Sigmoid colon (tissue), 4 donors: ENCODE measurements around the gene KIF26B.

Experiments used
- CTCF ChIP-seq, 4 experiments: fragments of 450-650 bp in 3 of 4; fragments of 200-600 bp in 1 of 4; IDR thresholded peaks; one replicate each; pipeline ENCODE4 v1.5.1; 2016 to 2019; ENCODE audit warnings: antibody characterized with exemption in 4 of 4, mild to moderate bottlenecking in 3 of 4, moderate library complexity in 2 of 4
- POLR2AphosphoS5 ChIP-seq, 4 donors: sonication (generic); formaldehyde crosslinking; IDR thresholded peaks; one replicate each; pipeline ENCODE4 v1.6.1; 2017; ENCODE audit warnings: antibody characterized with exemption in 4 of 4

- TF ChIP-seq CTCF (IDR thresholded peaks at IDR 0.05) (no peak), POLR2AphosphoS5 (IDR thresholded peaks at IDR 0.05) (no peak)
Measured at GRCh38 chr1:245485996-245486395, 331.2 kb downstream of the KIF26B start.
